Small intestine (tissue), 7 donors: ENCODE data around the gene MEGF8. TPM values are rescaled to one million over a fixed set of nuclear protein-coding genes. Genes with fewer than 3 reads are reported as not detected.

ENCODE experiments used
- DNase-seq, 2 donors: peaks; one replicate each; pipeline versions ENCODE4 v3.0.0 to v3.0.0-alpha.2; 2013
- FAIRE-seq: peaks from 2 replicates; lab custom pipeline; 2012; peaks lifted over from hg19 to GRCh38; lab: Jason Lieb, UNC
- H3K27ac ChIP-seq, 3 donors: one replicate each; pipeline ENCODE4 v1.5.1; 2013; ENCODE audit warnings: low read length in 2 of 3, mild to moderate bottlenecking in 2 of 3, control low read depth in 1 of 3, inconsistent platforms in 1 of 3, low read depth in 1 of 3, moderate library complexity in 1 of 3
- H3K27me3 ChIP-seq, 3 donors: one replicate each; pipeline ENCODE4 v1.6.1; 2013; ENCODE audit warnings: low read length in 3 of 3, inconsistent platforms in 1 of 3; ENCODE audit not compliant: control insufficient read depth in 3 of 3, insufficient read depth in 3 of 3
- H3K36me3 ChIP-seq, 3 donors: one replicate each; pipeline ENCODE4 v1.6.1; 2013; ENCODE audit warnings: low read length in 3 of 3, inconsistent platforms in 1 of 3, low read depth in 1 of 3, mild to moderate bottlenecking in 1 of 3, moderate library complexity in 1 of 3; ENCODE audit not compliant: control insufficient read depth in 3 of 3, insufficient read depth in 2 of 3
- H3K4me1 ChIP-seq, 3 donors: one replicate each; pipeline ENCODE4 v1.6.1; 2013; ENCODE audit warnings: low read length in 2 of 3, inconsistent platforms in 1 of 3, low read depth in 1 of 3, mild to moderate bottlenecking in 1 of 3, moderate library complexity in 1 of 3; ENCODE audit not compliant: control insufficient read depth in 3 of 3, insufficient read depth in 2 of 3
- H3K4me3 ChIP-seq, 3 donors: one replicate each; pipeline ENCODE4 v1.5.1; 2013; ENCODE audit warnings: low read length in 3 of 3, control low read depth in 1 of 3, inconsistent platforms in 1 of 3, low read depth in 1 of 3, mild to moderate bottlenecking in 1 of 3, moderate library complexity in 1 of 3
- H3K9me3 ChIP-seq, 2 donors: one replicate each; pipeline ENCODE4 v1.6.1; 2013; ENCODE audit warnings: low read depth in 1 of 2, low read length in 1 of 2; ENCODE audit not compliant: control insufficient read depth in 2 of 2, insufficient read depth in 1 of 2
- WGBS, 3 donors: extraction: QIAGEN DNeasy Blood & Tissue Kit; methylation state at CpG; one replicate each; pipeline ENCODE4 v1.1.7; 2013; 5-methylcytosine and 5-hydroxymethylcytosine counted together
- polyA plus RNA-seq, 4 donors: library from polyadenylated mRNA; stranded (reverse) in 3 of 4; unstranded in 1 of 4; fragments of 200-250 nt in 3 of 4; fragments of 120-200 nt in 1 of 4; gene quantifications; one replicate each; pipeline versions ENCODE4 v1.2.1 to v1.2.3, GENCODE V29; 2013
- donor health status: healthy with polysubstance abuse.
- donor health status: control.
- donor health status: control.
- donor health status: Bipolar disorder and iron deficiency.
- donor health status: healthy.

MEGF8 gene
- polyA plus RNA-seq, 4 donors: 2.4 to 26.7 (median 6.9) TPM

GRCh38 chr19:42294471-42295137, 30.8 kb upstream of the MEGF8 start:
- Histone ChIP-seq H3K9me3 (no peaks in the 10 kb centered on the region), H3K27ac (no peak overlapping the region), H3K36me3 (peaks cover 13 to 73% (median 14%) of the 10 kb centered on the region in 3 donors), H3K27me3 (no peaks in the 10 kb centered on the region), H3K4me3 (no peak overlapping the region), H3K4me1 (peaks cover 0 to 33% (median 0%) of the 10 kb centered on the region in 3 donors)
- DNase-seq: no peak
- FAIRE-seq: no peak
- 83 to 87% (median 84%) methylated on average over 23 to 24 of the region's 24 CpGs for WGBS, 3 donors

- whole genome bisulfite sequencing, 3 donors: 73 to 81% (median 76%) methylated on average over 5 of the region's 5 CpGs
- peaks cover 11 to 72% (median 13%) of the 10 kb centered on the region in 3 donors for H3K36me3 ChIP-seq
- H3K27me3 ChIP-seq: no peaks in the 10 kb centered on the region
- DNase-seq: no peak
- H3K9me3 ChIP-seq: no peaks in the 10 kb centered on the region
- no peak for FAIRE-seq
- no peak overlapping the region for H3K4me3 ChIP-seq
- H3K4me1 ChIP-seq: peaks cover 0 to 33% (median 0%) of the 10 kb centered on the region in 3 donors
- no peak overlapping the region for H3K27ac ChIP-seq
Observed at GRCh38 chr19:42295342-42295741, 30.1 kb upstream of the MEGF8 start.

GRCh38 chr19:42295831-42296525, 29.5 kb upstream of the MEGF8 start:
- H3K4me3 ChIP-seq: no peak overlapping the region
- H3K27ac ChIP-seq: no peak overlapping the region
- H3K4me1 ChIP-seq: peaks cover 0 to 29% (median 0%) of the 10 kb centered on the region in 3 donors
- no peak for FAIRE-seq
- H3K9me3 ChIP-seq: no peaks in the 10 kb centered on the region
- DNase-seq: peak; percentile 76 to 88
- H3K36me3 ChIP-seq: peaks cover 11 to 66% (median 13%) of the 10 kb centered on the region in 3 donors
- H3K27me3 ChIP-seq: no peaks in the 10 kb centered on the region
- WGBS, 3 donors: 78 to 79% (median 78%) methylated on average over 6 of the region's 6 CpGs

- FAIRE-seq (no peak), DNase-seq (no peak)
- no peak overlapping the region for H3K4me3 ChIP-seq
- H3K27me3 ChIP-seq: no peaks in the 10 kb centered on the region
- H3K27ac ChIP-seq: no peak overlapping the region
- H3K36me3 ChIP-seq: peaks cover 11 to 55% (median 13%) of the 10 kb centered on the region in 3 donors
- 88 to 93% (median 92%) methylated on average over 15 of the region's 15 CpGs for WGBS, 3 donors
- peaks cover 0 to 28% (median 0%) of the 10 kb centered on the region in 3 donors for H3K4me1 ChIP-seq
- H3K9me3 ChIP-seq: no peaks in the 10 kb centered on the region
Observed at GRCh38 chr19:42297039-42297438, 28.4 kb upstream of the MEGF8 start.

GRCh38 chr19:42301646-42302203, 23.7 kb upstream of the MEGF8 start, which contains the start of gene PRR19:
TSS of gene PRR19 (plus strand) at chr19:42302132. CDS start at chr19:42309585, 7,453 bp downstream.
- DNase-seq: peak in 1 of 2 donors; percentile 36
- WGBS, 3 donors: 5 to 6% (median 6%) methylated on average over 19 to 21 of the region's 21 CpGs
- Histone ChIP-seq H3K9me3 (no peaks in the 10 kb centered on the region), H3K4me1 (peaks cover 0 to 13% (median 0%) of the 10 kb centered on the region in 3 donors), H3K27me3 (no peaks in the 10 kb centered on the region), H3K36me3 (peaks cover 0 to 12% (median 0%) of the 10 kb centered on the region in 3 donors), H3K27ac (peak within 1 kb of the TSS in 2 of 3 donors; percentile 35 to 73), H3K4me3 (peak within 1 kb of the TSS; percentile 43 to 92 (median 68))
- no peak for FAIRE-seq

- Histone ChIP-seq H3K27ac (peak overlapping the region in 1 of 3 donors; percentile 73), H3K9me3 (no peaks in the 10 kb centered on the region), H3K4me3 (peak overlapping the region in 1 of 3 donors; percentile 92), H3K27me3 (no peaks in the 10 kb centered on the region), H3K4me1 (peaks cover 0 to 13% (median 0%) of the 10 kb centered on the region in 3 donors), H3K36me3 (peaks cover 0 to 6% (median 0%) of the 10 kb centered on the region in 3 donors)
- DNase-seq (no peak), FAIRE-seq (no peak)
- 69 to 90% (median 86%) methylated on average over 11 of the region's 11 CpGs for WGBS, 3 donors
Observed at GRCh38 chr19:42303101-42303464, 22.4 kb upstream of the MEGF8 start.

GRCh38 chr19:42303876-42304275, 21.6 kb upstream of the MEGF8 start:
- DNase-seq (no peak), FAIRE-seq (no peak)
- Histone ChIP-seq H3K4me1 (peaks cover 0 to 13% (median 0%) of the 10 kb centered on the region in 3 donors), H3K27ac (no peak overlapping the region), H3K27me3 (no peaks in the 10 kb centered on the region), H3K36me3 (peaks cover 0 to 6% (median 0%) of the 10 kb centered on the region in 3 donors), H3K4me3 (no peak overlapping the region), H3K9me3 (no peaks in the 10 kb centered on the region)
- 73 to 88% (median 80%) methylated on average over 8 of the region's 8 CpGs for WGBS, 3 donors

GRCh38 chr19:42306646-42307045, 18.8 kb upstream of the MEGF8 start:
- WGBS, 3 donors: 91 to 92% (median 92%) methylated on average over 21 to 22 of the region's 22 CpGs
- H3K9me3 ChIP-seq: no peaks in the 10 kb centered on the region
- no peak for FAIRE-seq
- no peak for DNase-seq
- H3K36me3 ChIP-seq: no peaks in the 10 kb centered on the region
- H3K27ac ChIP-seq: no peak overlapping the region
- H3K4me3 ChIP-seq: no peak overlapping the region
- H3K27me3 ChIP-seq: no peaks in the 10 kb centered on the region
- H3K4me1 ChIP-seq: peaks cover 0 to 8% (median 0%) of the 10 kb centered on the region in 3 donors
